OCI-LY3 (cell line): ENCODE measurements around the gene LTBP1.

ENCODE experiments used
- H2AFZ ChIP-seq: fragments of 200-600, 300-600 bp; shearing (Covaris generic); 2 replicates; pipeline ENCODE4 v1.6.0; 2014; ENCODE audit warnings: antibody characterized with exemption, low read depth, low read length
- H3K27ac ChIP-seq: fragments of 200-600, 300-600 bp; sonication (generic); 2 replicates; pipeline ENCODE4 v1.5.1; 2014; ENCODE audit warnings: mild to moderate bottlenecking, low read length, moderate library complexity, mixed read lengths
- H3K27me3 ChIP-seq: fragments of 200-600, 300-600 bp; sonication (generic); 2 replicates; pipeline ENCODE4 v1.6.1; 2014; ENCODE audit warnings: low read depth, low read length, mixed read lengths
- H3K36me3 ChIP-seq: fragments of 200-600, 300-600 bp; sonication (generic); replicated peaks from 2 replicates; pipeline ENCODE3; 2014; ENCODE audit warnings: low read depth, low read length, mixed read lengths
- H3K4me1 ChIP-seq: fragments of 300-600, 200-600 bp; sonication (generic); 2 replicates; pipeline ENCODE4 v1.6.1; 2014; ENCODE audit warnings: low read length, mixed read lengths
- H3K4me2 ChIP-seq: fragments of 200-600, 300-600 bp; sonication (generic); 2 replicates; pipeline ENCODE4 v1.6.1; 2014; ENCODE audit warnings: low read length, mixed read lengths
- H3K4me3 ChIP-seq: fragments of 300-600, 200-600 bp; sonication (generic); 2 replicates; pipeline ENCODE4 v1.5.1; 2014; ENCODE audit warnings: antibody characterized with exemption, mild to moderate bottlenecking, low read length, moderate library complexity
- H3K79me2 ChIP-seq: fragments of 300-600, 200-600 bp; shearing (Covaris generic); 2 replicates; pipeline ENCODE4 v1.6.1; 2014; ENCODE audit warnings: mild to moderate bottlenecking, low read length, mixed read lengths
- H3K9ac ChIP-seq: fragments of 300-600, 200-600 bp; shearing (Covaris generic); 2 replicates; pipeline ENCODE4 v1.6.0; 2014; ENCODE audit warnings: mild to moderate bottlenecking, low read length, moderate library complexity
- H3K9me3 ChIP-seq: fragments of 200-600, 300-600 bp; shearing (Covaris generic); 2 replicates; pipeline ENCODE4 v1.6.1; 2014; ENCODE audit warnings: low read length, mixed read lengths; ENCODE audit not compliant: insufficient read depth
- H4K20me1 ChIP-seq: fragments of 200-600, 300-600 bp; sonication (generic); 2 replicates; pipeline ENCODE4 v1.6.1; 2016; ENCODE audit warnings: low read length, mixed read lengths; ENCODE audit not compliant: insufficient read depth
- EZH2phosphoT487 ChIP-seq: fragments of 200-600 bp; shearing (Covaris generic); IDR thresholded peaks from 2 replicates; pipeline ENCODE4 v1.6.1; 2018; ENCODE audit warnings: antibody characterized with exemption, mixed run types, low read depth
- TF ChIP-seq, protein P1 (sequence below): fragments of 200-600, 300-600 bp; sonication (generic); IDR thresholded peaks from 2 replicates; pipeline ENCODE4 v1.5.1; 2014; ENCODE audit warnings: antibody characterized with exemption, low read length, low read depth

The LTBP1 gene

DNA sequence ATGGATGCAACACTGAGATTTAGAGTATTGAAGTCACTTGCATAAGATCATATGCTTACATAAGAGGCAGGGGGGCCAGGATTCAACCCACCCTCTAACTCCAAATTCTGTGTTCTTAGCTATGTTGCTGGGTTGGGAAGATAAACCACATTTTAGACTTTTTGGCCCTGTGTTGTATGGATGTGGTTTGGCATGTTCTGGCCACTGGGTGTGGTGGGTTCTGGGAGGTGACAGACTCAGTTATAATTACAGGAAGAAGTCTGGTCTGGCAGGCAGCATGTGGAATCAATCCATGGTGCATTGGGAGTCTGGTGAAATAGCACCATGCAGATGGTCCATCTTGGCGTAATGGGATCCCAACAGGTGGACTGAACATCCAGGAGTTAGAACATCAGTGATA, 138.9 kb downstream of the LTBP1 start:
- Histone ChIP-seq H3K9ac (no peak overlapping the region), H3K4me3 (no peak overlapping the region), H3K27ac (no peak overlapping the region), H3K79me2 (no peaks in the 10 kb centered on the region), H3K4me1 (peaks cover 32% of the 10 kb centered on the region), H3K4me2 (peak overlapping the region; percentile 64), H4K20me1 (no peaks in the 10 kb centered on the region), H3K27me3 (peaks cover 9% of the 10 kb centered on the region; the same call in 1 of the 2 replicates), H3K36me3 (no peaks in the 10 kb centered on the region), H3K9me3 (peaks cover 8% of the 10 kb centered on the region; the same call in 1 of the 2 replicates), H2AFZ (no peak overlapping the region)
- TF ChIP-seq, protein P1, sequence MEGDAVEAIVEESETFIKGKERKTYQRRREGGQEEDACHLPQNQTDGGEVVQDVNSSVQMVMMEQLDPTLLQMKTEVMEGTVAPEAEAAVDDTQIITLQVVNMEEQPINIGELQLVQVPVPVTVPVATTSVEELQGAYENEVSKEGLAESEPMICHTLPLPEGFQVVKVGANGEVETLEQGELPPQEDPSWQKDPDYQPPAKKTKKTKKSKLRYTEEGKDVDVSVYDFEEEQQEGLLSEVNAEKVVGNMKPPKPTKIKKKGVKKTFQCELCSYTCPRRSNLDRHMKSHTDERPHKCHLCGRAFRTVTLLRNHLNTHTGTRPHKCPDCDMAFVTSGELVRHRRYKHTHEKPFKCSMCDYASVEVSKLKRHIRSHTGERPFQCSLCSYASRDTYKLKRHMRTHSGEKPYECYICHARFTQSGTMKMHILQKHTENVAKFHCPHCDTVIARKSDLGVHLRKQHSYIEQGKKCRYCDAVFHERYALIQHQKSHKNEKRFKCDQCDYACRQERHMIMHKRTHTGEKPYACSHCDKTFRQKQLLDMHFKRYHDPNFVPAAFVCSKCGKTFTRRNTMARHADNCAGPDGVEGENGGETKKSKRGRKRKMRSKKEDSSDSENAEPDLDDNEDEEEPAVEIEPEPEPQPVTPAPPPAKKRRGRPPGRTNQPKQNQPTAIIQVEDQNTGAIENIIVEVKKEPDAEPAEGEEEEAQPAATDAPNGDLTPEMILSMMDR = no peak

DNA sequence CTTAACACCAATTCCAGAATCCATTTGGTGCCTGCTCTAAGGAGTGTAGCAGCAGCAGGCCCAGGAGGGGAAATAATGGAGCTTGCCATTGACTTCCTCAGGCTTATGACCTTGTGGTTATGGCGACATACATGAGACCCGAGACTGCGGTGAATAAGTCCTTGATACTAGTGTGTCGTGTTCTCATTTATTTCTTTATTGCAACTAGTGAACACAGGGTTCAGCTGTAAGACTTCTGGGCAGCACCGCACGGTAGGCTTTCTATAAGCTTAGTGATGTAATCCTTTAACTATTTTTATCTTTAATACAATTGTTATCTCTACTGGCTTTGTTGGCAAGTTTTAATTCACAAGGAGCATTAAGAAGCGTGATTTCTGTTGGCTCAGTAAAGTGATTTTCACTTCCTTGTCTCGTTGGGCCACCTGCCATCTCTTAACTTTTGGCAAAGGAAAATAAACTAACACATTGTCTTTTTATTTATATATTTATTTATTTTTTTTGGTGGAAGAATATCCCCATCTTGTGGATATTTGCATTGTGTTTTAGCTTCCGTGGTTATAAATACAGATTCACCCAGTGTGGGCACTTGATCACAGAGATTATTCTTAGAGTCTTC, 139.8 kb downstream of the LTBP1 start:
- Histone ChIP-seq H3K36me3 (no peaks in the 10 kb centered on the region), H2AFZ (no peak overlapping the region), H3K4me2 (peak overlapping the region; percentile 64), H3K9ac (no peak overlapping the region), H3K79me2 (no peaks in the 10 kb centered on the region), H3K9me3 (peaks cover 5% of the 10 kb centered on the region; the same call in 1 of the 2 replicates), H3K27ac (no peak overlapping the region), H4K20me1 (no peaks in the 10 kb centered on the region), H3K4me3 (peak overlapping the region; percentile 19), H3K4me1 (peaks cover 32% of the 10 kb centered on the region), H3K27me3 (peaks cover 9% of the 10 kb centered on the region; the same call in 1 of the 2 replicates)
- no peak for TF ChIP-seq EZH2phosphoT487
- TF ChIP-seq, protein P1 = no peak

DNA sequence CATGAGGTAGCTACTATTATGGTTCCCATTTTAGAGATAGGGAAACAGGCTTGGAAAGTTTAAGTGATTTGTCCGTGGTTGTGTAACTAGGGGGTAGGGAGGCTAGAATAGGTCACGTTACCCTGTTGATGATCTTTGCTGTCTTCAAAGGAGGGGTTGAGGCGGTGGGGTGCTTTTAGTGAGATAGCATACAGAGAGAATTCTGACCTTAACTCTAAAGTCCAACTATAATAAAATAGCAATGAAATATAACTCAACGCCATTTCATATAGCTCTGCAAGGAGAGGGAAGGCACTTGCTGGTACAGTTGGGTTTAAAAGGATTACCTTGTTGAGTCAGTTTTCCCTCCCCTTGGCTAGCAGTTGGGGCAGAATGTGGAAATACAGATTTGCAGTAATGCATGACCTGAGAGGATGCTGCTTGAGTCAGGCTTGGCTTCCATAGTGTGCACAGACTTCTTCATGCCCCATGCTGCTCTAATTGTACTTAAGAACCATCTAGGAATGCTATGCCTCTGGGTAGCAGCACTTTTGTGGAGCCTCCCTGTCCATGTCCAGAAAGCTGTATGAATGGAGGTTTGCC, 143.9 kb downstream of the LTBP1 start:
- no peaks in the 10 kb centered on the region for H3K36me3 ChIP-seq

DNA sequence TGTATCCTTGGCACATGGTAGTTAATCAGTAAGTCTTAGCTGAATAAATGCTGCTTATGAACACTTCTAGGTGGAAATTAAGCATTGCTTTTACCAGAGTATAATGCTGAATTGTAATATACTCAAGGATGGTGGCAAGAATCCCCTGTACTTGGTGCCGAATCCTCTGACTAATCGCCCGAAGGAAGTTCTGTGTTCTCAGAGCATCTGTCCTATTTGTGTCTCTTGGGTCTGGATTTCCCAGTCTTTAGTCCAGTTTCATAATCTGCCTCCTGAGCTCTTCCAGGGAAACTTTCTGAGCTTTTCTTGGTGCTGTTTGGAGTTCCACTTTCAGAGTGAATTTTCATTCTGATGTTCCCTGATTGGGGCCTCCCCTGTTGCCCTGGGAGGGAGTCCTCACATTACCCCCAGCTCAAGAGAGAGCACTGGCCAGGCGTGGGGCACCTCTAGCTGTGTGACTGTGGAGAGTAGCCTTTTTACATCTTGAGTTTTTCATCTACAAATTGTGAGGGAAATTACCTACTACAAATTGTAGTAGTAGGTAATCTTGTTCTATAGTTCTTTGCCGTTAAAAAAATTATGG, 144.9 kb downstream of the LTBP1 start:
- peaks cover 14% of the 10 kb centered on the region for H3K4me1 ChIP-seq
- no peaks in the 10 kb centered on the region for H3K79me2 ChIP-seq

More for the DNA sequence above, 143.9 kb downstream of the LTBP1 start:
- H4K20me1 ChIP-seq = no peaks in the 10 kb centered on the region
- H3K4me3 ChIP-seq = no peak overlapping the region
- no peaks in the 10 kb centered on the region for H3K79me2 ChIP-seq
- TF ChIP-seq EZH2phosphoT487 = no peak
- TF ChIP-seq, protein P1 = no peak
- H3K9me3 ChIP-seq = no peaks in the 10 kb centered on the region
- H3K4me1 ChIP-seq = peaks cover 24% of the 10 kb centered on the region
- H2AFZ ChIP-seq = no peak overlapping the region
- no peak overlapping the region for H3K4me2 ChIP-seq
- H3K27ac ChIP-seq = no peak overlapping the region
- H3K27me3 ChIP-seq = no peaks in the 10 kb centered on the region
- no peak overlapping the region for H3K9ac ChIP-seq

More for the DNA sequence above, 144.9 kb downstream of the LTBP1 start:
- TF ChIP-seq, protein P1 = no peak
- TF ChIP-seq EZH2phosphoT487 = no peak
- Histone ChIP-seq H3K4me2 (no peak overlapping the region), H4K20me1 (no peaks in the 10 kb centered on the region), H3K9ac (no peak overlapping the region), H3K27ac (no peak overlapping the region), H3K27me3 (no peaks in the 10 kb centered on the region), H3K4me3 (no peak overlapping the region), H3K36me3 (no peaks in the 10 kb centered on the region), H3K9me3 (no peaks in the 10 kb centered on the region), H2AFZ (no peak overlapping the region)
